HepG2 (cell line): ENCODE measurements around the gene CPPED1. TPM values are rescaled to one million over a fixed set of nuclear protein-coding genes. Genes with fewer than 3 reads are reported as not detected.

Experiments
- FOXC1 ChIP-seq: sonication (generic); formaldehyde crosslinking; IDR thresholded peaks from 2 replicates; pipeline ENCODE4 v1.8.0; 2022; ENCODE audit warnings: mild to moderate bottlenecking, missing genetic modification reagents, borderline replicate concordance
- FOXM1 ChIP-seq: sonication (generic); formaldehyde crosslinking; IDR thresholded peaks from 2 replicates; pipeline ENCODE4 v1.5.0; 2020; ENCODE audit warnings: missing genetic modification reagents
- HNRNPK ChIP-seq: fragments of 200-400 bp; formaldehyde crosslinking; IDR thresholded peaks from 2 replicates; pipeline ENCODE4 v1.6.1; 2018; ENCODE audit warnings: low read length, low read depth, moderate library complexity, mild to moderate bottlenecking; ENCODE audit not compliant: poor library complexity, severe bottlenecking
- PRPF4 ChIP-seq: fragments of 200-400 bp; formaldehyde crosslinking; IDR thresholded peaks from 2 replicates; pipeline ENCODE4 v1.6.1; 2016; ENCODE audit warnings: low read length, low read depth; ENCODE audit not compliant: poor library complexity, severe bottlenecking
- RELA ChIP-seq: sonication (generic); formaldehyde crosslinking; IDR thresholded peaks from 2 replicates; pipeline ENCODE4 v1.4.0; 2020; ENCODE audit warnings: missing genetic modification reagents
- SRY ChIP-seq: sonication (generic); formaldehyde crosslinking; IDR thresholded peaks from 2 replicates; pipeline ENCODE4 v1.8.0; 2022; ENCODE audit warnings: mild to moderate bottlenecking, missing genetic modification reagents
- ZBTB40 ChIP-seq, 2 experiments: fragments of 450-650 bp in 1 of 2; sonication (generic) in 1 of 2; formaldehyde crosslinking in 1 of 2; IDR thresholded peaks; 2 replicates each; pipeline versions ENCODE4 v1.6.1 to v1.8.0; 2016 to 2022; ENCODE audit warnings: antibody characterized with exemption in 1 of 2, mild to moderate bottlenecking in 1 of 2, missing genetic modification reagents in 1 of 2
- ZNF20 ChIP-seq: sonication (generic); formaldehyde crosslinking; IDR thresholded peaks from 2 replicates; pipeline ENCODE4 v1.4.0; 2020; ENCODE audit warnings: mild to moderate bottlenecking, moderate library complexity, missing genetic modification reagents
- polyA plus RNA-seq, 8 experiments: library from polyadenylated mRNA; depleted of rRNA in 3 of 8; stranded (reverse) in 7 of 8; unstranded in 1 of 8; fragments of >200 nt; fragmentation: Illumina TruSeq in 4 of 8; extraction: Trizol in 4 of 8; gene quantifications; 2 replicates each; pipeline versions ENCODE4 v1.2.1 to v1.2.3, GENCODE V29; 2011 to 2016; ENCODE audit warnings: low read depth in 4 of 8, missing spikeins in 1 of 8, mixed read lengths in 1 of 8; ENCODE audit not compliant: insufficient read depth in 1 of 8
- total RNA-seq, 5 experiments: library from RNA; depleted of rRNA; stranded (reverse); fragments of >200 nt; fragmentation: Illumina TruSeq; extraction: Trizol; gene quantifications; 2 replicates each; pipeline ENCODE4 v1.2.3, GENCODE V29; 2016; ENCODE audit warnings: low read depth in 1 of 5
- TF ChIP-seq, protein P1 (sequence below): sonication (generic); formaldehyde crosslinking; IDR thresholded peaks from 2 replicates; pipeline ENCODE4 v1.4.0; 2020; ENCODE audit warnings: missing genetic modification reagents
- TF ChIP-seq, protein P2 (sequence below), 2 experiments: sonication (generic) in 1 of 2; formaldehyde crosslinking in 1 of 2; IDR thresholded peaks; 2 replicates each; pipeline versions ENCODE4 v1.6.1 to v1.9.0; 2014 to 2022; ENCODE audit warnings: antibody characterized with exemption in 1 of 2, borderline replicate concordance in 1 of 2, inconsistent platforms in 1 of 2, low read depth in 1 of 2, missing genetic modification reagents in 1 of 2

The CPPED1 gene
- total and polyA plus RNA-seq, 2 of the 13 experiments (the other 11 are each of a cell fraction or from before 2014, with no cell fraction given): 66.6 to 71.3 TPM

DNA sequence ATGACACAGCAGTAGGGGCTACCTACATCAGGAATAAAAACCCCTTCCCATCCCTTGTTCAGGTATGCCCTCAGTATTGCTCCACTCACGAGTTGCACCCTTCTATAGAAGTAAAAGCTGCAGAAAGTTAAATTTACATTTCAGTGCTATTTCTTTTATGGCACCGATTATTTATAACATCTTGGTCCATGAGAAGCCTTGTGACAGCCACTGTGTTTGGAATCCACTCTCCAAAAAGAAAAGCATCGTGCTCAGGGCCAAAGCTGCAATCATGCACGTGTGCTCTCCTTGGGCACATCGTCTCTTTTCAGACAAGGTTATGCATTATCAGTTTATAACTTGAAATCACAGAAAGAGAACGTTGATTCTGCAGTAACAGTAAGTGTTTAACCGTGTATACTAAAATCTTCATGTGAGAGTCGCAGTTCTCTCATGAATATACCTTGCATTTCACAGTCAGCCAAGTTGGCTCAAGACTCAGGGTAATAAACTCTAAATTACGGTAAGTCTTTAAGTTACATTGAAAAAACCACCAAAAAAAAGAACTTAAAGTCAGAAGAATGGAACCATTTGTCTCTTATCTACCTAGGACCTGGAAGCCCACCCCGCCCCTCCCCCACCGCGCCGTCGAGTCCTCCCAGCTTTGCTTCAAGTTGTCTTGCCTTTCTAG is 189.6 kb downstream of the CPPED1 start (continued):
- TF ChIP-seq ZBTB40 (IDR thresholded peaks at IDR 0.05): no peak
- TF ChIP-seq ZBTB40 (CRISPR knock-in tag; IDR thresholded peaks at IDR 0.05): no peak
- TF ChIP-seq HNRNPK: no peak
- no peak for TF ChIP-seq ZNF20 (CRISPR knock-in tag)
- TF ChIP-seq PRPF4: peak; percentile 12
- TF ChIP-seq, protein P1, sequence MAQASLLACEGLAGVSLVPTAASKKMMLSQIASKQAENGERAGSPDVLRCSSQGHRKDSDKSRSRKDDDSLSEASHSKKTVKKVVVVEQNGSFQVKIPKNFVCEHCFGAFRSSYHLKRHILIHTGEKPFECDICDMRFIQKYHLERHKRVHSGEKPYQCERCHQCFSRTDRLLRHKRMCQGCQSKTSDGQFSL (CRISPR knock-in tag): no peak
- TF ChIP-seq FOXC1 (CRISPR knock-in tag): no peak
- TF ChIP-seq, protein P2, sequence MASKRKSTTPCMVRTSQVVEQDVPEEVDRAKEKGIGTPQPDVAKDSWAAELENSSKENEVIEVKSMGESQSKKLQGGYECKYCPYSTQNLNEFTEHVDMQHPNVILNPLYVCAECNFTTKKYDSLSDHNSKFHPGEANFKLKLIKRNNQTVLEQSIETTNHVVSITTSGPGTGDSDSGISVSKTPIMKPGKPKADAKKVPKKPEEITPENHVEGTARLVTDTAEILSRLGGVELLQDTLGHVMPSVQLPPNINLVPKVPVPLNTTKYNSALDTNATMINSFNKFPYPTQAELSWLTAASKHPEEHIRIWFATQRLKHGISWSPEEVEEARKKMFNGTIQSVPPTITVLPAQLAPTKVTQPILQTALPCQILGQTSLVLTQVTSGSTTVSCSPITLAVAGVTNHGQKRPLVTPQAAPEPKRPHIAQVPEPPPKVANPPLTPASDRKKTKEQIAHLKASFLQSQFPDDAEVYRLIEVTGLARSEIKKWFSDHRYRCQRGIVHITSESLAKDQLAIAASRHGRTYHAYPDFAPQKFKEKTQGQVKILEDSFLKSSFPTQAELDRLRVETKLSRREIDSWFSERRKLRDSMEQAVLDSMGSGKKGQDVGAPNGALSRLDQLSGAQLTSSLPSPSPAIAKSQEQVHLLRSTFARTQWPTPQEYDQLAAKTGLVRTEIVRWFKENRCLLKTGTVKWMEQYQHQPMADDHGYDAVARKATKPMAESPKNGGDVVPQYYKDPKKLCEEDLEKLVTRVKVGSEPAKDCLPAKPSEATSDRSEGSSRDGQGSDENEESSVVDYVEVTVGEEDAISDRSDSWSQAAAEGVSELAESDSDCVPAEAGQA (IDR thresholded peaks at IDR 0.05; ENCODE audit: low read depth): no peak
- TF ChIP-seq, protein P2 (CRISPR knock-in tag; IDR thresholded peaks at IDR 0.05; ENCODE audit: borderline replicate concordance): no peak
- TF ChIP-seq SRY: 0 out of 2 replicates have a peak, but pooled peaks have one; percentile 7
- no peak for TF ChIP-seq FOXM1 (CRISPR knock-in tag)
- 0 out of 2 replicates have a peak, but pooled peaks have one; percentile 53 for TF ChIP-seq RELA (CRISPR knock-in tag)
